ENCODE results near the gene INPP4B. TPM values are rescaled to one million over a fixed set of nuclear protein-coding genes. Genes with fewer than 3 reads are reported as not detected.

The INPP4B gene
- total RNA-seq, 1 experiment from 2014 or later: 14.3 TPM

- TSS peak; percentile 43 for BruUV-seq (replicated peaks)
- Histone ChIP-seq H4K20me1 (ENCODE audit: insufficient read depth) (no peaks in the 10 kb centered on the region), H3K79me2 (ENCODE audit: insufficient read depth, low read length) (no peaks in the 10 kb centered on the region), H3K4me2 (ENCODE audit: low read length) (peak overlapping the region; percentile 63), H3K4me1 (ENCODE audit: control insufficient read depth in 1 of 2, insufficient read depth in 2 of 2, low read length in 2 of 2) (peaks cover 48 to 50% of the 10 kb centered on the region in 2 experiments), H3K27me3 (ENCODE audit: insufficient read depth, low read length) (no peaks in the 10 kb centered on the region), H3K9me2 (ENCODE audit: insufficient read depth) (no peaks in the 10 kb centered on the region), H3K9me3 (ENCODE audit: control insufficient read depth in 1 of 2, insufficient read depth in 1 of 2, low read depth in 1 of 2, low read length in 2 of 2) (no peaks in the 10 kb centered on the region), H3K36me3 (ENCODE audit: control insufficient read depth in 1 of 2, insufficient read depth in 2 of 2, low read length in 2 of 2) (no peaks in the 10 kb centered on the region), H3K4me3 (replicated peaks in 1 of 2; ENCODE audit: low read depth in 1 of 2, low read length in 2 of 2) (peak overlapping the region in 1 of 2 experiments; percentile 35; a peak in 2 of 4 replicates), H3K27ac (ENCODE audit: low read depth, low read length) (peak overlapping the region; percentile 93), H3K9ac (ENCODE audit: low read length) (peak overlapping the region; percentile 45; the same call in 1 of the 2 replicates), H2AFZ (ENCODE audit: low read depth, low read length, poor library complexity, severe bottlenecking) (peak overlapping the region; percentile 63)
- intact Hi-C loops (cut with micrococcal nuclease): no loop called here
- ChIA-PET RAD21 (ENCODE audit: low non-redundant PET in 1 of 2, low total read pairs in 2 of 2, uncharacterized antibody in 2 of 2, unreplicated experiment in 2 of 2) (no interaction called here), POLR2A (no interaction called here), CTCF (no interaction called here)
- ATAC-seq: peak; percentile 50
- TF ChIP-seq EZH2 (IDR thresholded peaks at IDR 0.05) (no peak), ZNF274 (IDR thresholded peaks at IDR 0.05; ENCODE audit: low read depth, low read length) (no peak), EGR1 (IDR thresholded peaks at IDR 0.05; ENCODE audit: low read depth) (no peak), ZFX (IDR thresholded peaks at IDR 0.05) (no peak), REST (IDR thresholded peaks at IDR 0.05; ENCODE audit: low read depth) (no peak), POLR2AphosphoS5 (IDR thresholded peaks at IDR 0.05; ENCODE audit: low read depth, low read length) (no peak), SP1 (IDR thresholded peaks at IDR 0.05; ENCODE audit: low read depth) (no peak)
- TF ChIP-seq, protein P1, sequence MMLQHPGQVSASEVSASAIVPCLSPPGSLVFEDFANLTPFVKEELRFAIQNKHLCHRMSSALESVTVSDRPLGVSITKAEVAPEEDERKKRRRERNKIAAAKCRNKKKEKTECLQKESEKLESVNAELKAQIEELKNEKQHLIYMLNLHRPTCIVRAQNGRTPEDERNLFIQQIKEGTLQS (IDR thresholded peaks at IDR 0.05): no peak
- DNase-seq (ENCODE audit: low read depth, low spot score): peak; percentile 32
Observed at GRCh38 chr4:142818476-142818875, 27.6 kb downstream of the INPP4B start.
